Left ventricle myocardium inferior (tissue), 1 donor: ENCODE measurements around the gene EPYC. TPM values are rescaled to one million over a fixed set of nuclear protein-coding genes. Genes with fewer than 3 reads are reported as not detected.

Experiments
- DNase-seq: peaks from one replicate; pipeline ENCODE4 v3.0.0-alpha.2; 2020
- H3K27ac ChIP-seq: fragments of 200-600 bp; replicated peaks from 2 replicates; pipeline ENCODE4 v1.8.0; 2021
- H3K27me3 ChIP-seq: fragments of 200-600 bp; 2 replicates; pipeline ENCODE4 v1.8.0; 2021; ENCODE audit warnings: low read depth
- H3K36me3 ChIP-seq: fragments of 200-600 bp; 2 replicates; pipeline ENCODE4 v1.8.0; 2021
- H3K4me1 ChIP-seq: fragments of 200-600 bp; 2 replicates; pipeline ENCODE4 v1.8.0; 2021
- H3K4me3 ChIP-seq: fragments of 200-600 bp; 2 replicates; pipeline ENCODE4 v1.8.0; 2021; ENCODE audit warnings: mild to moderate bottlenecking, moderate library complexity
- H3K9me3 ChIP-seq: fragments of 200-600 bp; replicated peaks from 2 replicates; pipeline ENCODE4 v1.8.0; 2021
- CTCF ChIP-seq: fragments of 200-600 bp; IDR thresholded peaks from 2 replicates; pipeline ENCODE4 v1.8.0; 2021; ENCODE audit warnings: antibody characterized with exemption, mild to moderate bottlenecking, borderline replicate concordance
- intact Hi-C: fragments of 100-400 bp; cut with micrococcal nuclease; formaldehyde crosslinking; loops from one replicate; pipeline ENCODE4 v1.11.0; 2022
- total RNA-seq: library from RNA; stranded (reverse); fragmentation: NEBNext Ultra II Directional; extraction: Animal tissue kit (Norgen Biotek cat#: 25700); gene quantifications from one replicate; pipeline ENCODE4 v1.2.1, GENCODE V29; 2021
- donor health status: DM: no; HTN: yes; CAD: no; lungs with severe emphysema.

The EPYC gene
- total RNA-seq, 1 donor from 2014 or later: not detected

- no peak for TF ChIP-seq CTCF
- Histone ChIP-seq H3K36me3 (no peaks in the 10 kb centered on the region), H3K9me3 (peaks cover 10% of the 10 kb centered on the region), H3K27me3 (no peaks in the 10 kb centered on the region), H3K27ac (no peak overlapping the region), H3K4me1 (no peaks in the 10 kb centered on the region), H3K4me3 (no peak overlapping the region)
- DNase-seq: no peak
- intact Hi-C loops: no loop called here
These were observed 89.4 kb downstream of the EPYC start for GRCh38 chr12:90915353-90915752.

Other genes starting within 250 kb of the EPYC start
- gene CCER1, start 49.8 kb downstream of the EPYC start, total RNA-seq: not detected
- gene KERA, start 53.1 kb upstream of the EPYC start, total RNA-seq: not detected
- 115 TPM for gene LUM, start 106.5 kb upstream of the EPYC start, total RNA-seq
- 716 TPM for gene DCN, start 177.8 kb upstream of the EPYC start, total RNA-seq